Small intestine (tissue), 7 donors: ENCODE results near the gene LSS. TPM values are rescaled to one million over a fixed set of nuclear protein-coding genes. Genes with fewer than 3 reads are reported as not detected.

ENCODE experiments used
- DNase-seq, 2 donors: peaks; one replicate each; pipeline versions ENCODE4 v3.0.0 to v3.0.0-alpha.2; 2013
- FAIRE-seq: peaks from 2 replicates; lab custom pipeline; 2012; peaks lifted over from hg19 to GRCh38; lab: Jason Lieb, UNC
- H3K27ac ChIP-seq, 3 donors: one replicate each; pipeline ENCODE4 v1.5.1; 2013; ENCODE audit warnings: low read length in 2 of 3, mild to moderate bottlenecking in 2 of 3, control low read depth in 1 of 3, inconsistent platforms in 1 of 3, low read depth in 1 of 3, moderate library complexity in 1 of 3
- H3K27me3 ChIP-seq, 3 donors: one replicate each; pipeline ENCODE4 v1.6.1; 2013; ENCODE audit warnings: low read length in 3 of 3, inconsistent platforms in 1 of 3; ENCODE audit not compliant: control insufficient read depth in 3 of 3, insufficient read depth in 3 of 3
- H3K36me3 ChIP-seq, 3 donors: one replicate each; pipeline ENCODE4 v1.6.1; 2013; ENCODE audit warnings: low read length in 3 of 3, inconsistent platforms in 1 of 3, low read depth in 1 of 3, mild to moderate bottlenecking in 1 of 3, moderate library complexity in 1 of 3; ENCODE audit not compliant: control insufficient read depth in 3 of 3, insufficient read depth in 2 of 3
- H3K4me1 ChIP-seq, 3 donors: one replicate each; pipeline ENCODE4 v1.6.1; 2013; ENCODE audit warnings: low read length in 2 of 3, inconsistent platforms in 1 of 3, low read depth in 1 of 3, mild to moderate bottlenecking in 1 of 3, moderate library complexity in 1 of 3; ENCODE audit not compliant: control insufficient read depth in 3 of 3, insufficient read depth in 2 of 3
- H3K4me3 ChIP-seq, 3 donors: one replicate each; pipeline ENCODE4 v1.5.1; 2013; ENCODE audit warnings: low read length in 3 of 3, control low read depth in 1 of 3, inconsistent platforms in 1 of 3, low read depth in 1 of 3, mild to moderate bottlenecking in 1 of 3, moderate library complexity in 1 of 3
- H3K9me3 ChIP-seq, 2 donors: one replicate each; pipeline ENCODE4 v1.6.1; 2013; ENCODE audit warnings: low read depth in 1 of 2, low read length in 1 of 2; ENCODE audit not compliant: control insufficient read depth in 2 of 2, insufficient read depth in 1 of 2
- WGBS, 3 donors: extraction: QIAGEN DNeasy Blood & Tissue Kit; methylation state at CpG; one replicate each; pipeline ENCODE4 v1.1.7; 2013; 5-methylcytosine and 5-hydroxymethylcytosine counted together
- polyA plus RNA-seq, 4 donors: library from polyadenylated mRNA; stranded (reverse) in 3 of 4; unstranded in 1 of 4; fragments of 200-250 nt in 3 of 4; fragments of 120-200 nt in 1 of 4; gene quantifications; one replicate each; pipeline versions ENCODE4 v1.2.1 to v1.2.3, GENCODE V29; 2013
- donor health status: healthy with polysubstance abuse.
- donor health status: control.
- donor health status: control.
- donor health status: Bipolar disorder and iron deficiency.
- donor health status: healthy.

Gene LSS
- polyA plus RNA-seq, 4 donors, result 13.2 to 42.1 (median 26.0) TPM

DNA sequence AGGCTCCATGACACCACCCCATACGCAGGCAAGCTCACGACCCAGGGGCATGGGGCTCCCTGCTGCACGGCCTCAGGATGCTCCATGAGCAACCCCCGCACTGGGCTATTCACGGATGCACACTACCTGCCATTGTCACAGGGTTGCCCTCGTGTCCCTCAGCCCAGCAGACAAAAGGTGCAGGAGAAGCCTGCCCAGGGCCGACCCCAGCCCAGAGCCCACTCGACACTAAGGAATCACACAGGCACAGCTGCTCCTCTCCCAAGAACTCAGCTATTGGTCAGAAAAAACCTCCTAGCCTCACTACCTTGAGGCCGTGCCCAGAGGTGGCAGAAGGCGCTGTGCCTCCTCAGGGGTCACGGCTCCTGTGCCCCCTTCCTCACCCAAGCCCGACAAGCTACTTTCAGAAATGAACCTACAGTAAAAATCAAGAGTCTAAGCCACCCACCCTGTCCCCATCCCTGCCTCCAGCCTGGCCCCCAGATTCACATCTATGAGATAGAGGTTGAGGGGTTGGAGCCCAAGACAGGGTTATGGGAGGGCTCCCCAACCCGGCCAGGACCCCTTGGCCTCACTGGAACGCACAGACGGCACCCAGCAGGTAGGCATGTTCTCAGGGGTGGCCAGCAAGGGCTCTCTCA lies 38.0 kb downstream of the LSS start:
- no peak overlapping the region for H3K4me3 ChIP-seq
- DNase-seq (no peak), FAIRE-seq (no peak)
- H3K27ac ChIP-seq, result no peak overlapping the region
- H3K4me1 ChIP-seq, result peaks cover 0 to 6% (median 0%) of the 10 kb centered on the region in 3 donors
- no peaks in the 10 kb centered on the region for H3K27me3 ChIP-seq
- peaks cover 1 to 42% (median 7%) of the 10 kb centered on the region in 3 donors for H3K36me3 ChIP-seq
- H3K9me3 ChIP-seq, result no peaks in the 10 kb centered on the region
- WGBS, 3 donors, result 93 to 96% (median 95%) methylated on average over 15 of the region's 15 CpGs

DNA sequence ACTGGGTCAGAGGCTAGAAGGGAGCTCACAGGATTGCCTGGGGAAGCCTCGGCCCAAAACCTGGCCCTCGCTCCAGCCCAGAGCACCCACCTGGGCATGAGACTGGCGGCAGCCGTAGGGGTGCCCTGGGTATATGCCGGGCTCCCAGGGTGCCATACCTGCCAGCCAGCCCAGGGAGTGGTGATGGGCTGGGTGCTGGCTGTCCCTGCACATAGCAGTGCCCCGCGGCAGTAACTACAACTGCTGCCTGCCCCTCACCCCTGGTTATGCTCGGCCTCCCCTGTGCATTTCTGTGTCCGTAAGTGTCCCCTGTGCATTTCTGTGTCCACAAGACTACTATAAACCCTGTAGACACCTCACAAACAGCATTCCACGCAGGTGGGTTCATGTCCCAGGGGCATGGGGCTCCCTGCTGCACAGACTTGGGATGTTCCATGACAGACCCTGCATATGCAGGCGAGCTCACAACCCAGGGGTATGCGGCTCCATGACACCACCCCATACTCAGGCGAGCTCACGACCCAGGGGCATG lies 38.5 kb downstream of the LSS start:
- Histone ChIP-seq H3K27ac (no peak overlapping the region), H3K4me3 (no peak overlapping the region), H3K4me1 (peaks cover 0 to 6% (median 0%) of the 10 kb centered on the region in 3 donors), H3K36me3 (peaks cover 1 to 37% (median 7%) of the 10 kb centered on the region in 3 donors), H3K27me3 (no peaks in the 10 kb centered on the region), H3K9me3 (no peaks in the 10 kb centered on the region)
- 94 to 97% (median 96%) methylated on average over 14 of the region's 14 CpGs for WGBS, 3 donors
- FAIRE-seq, result no peak
- no peak for DNase-seq

DNA sequence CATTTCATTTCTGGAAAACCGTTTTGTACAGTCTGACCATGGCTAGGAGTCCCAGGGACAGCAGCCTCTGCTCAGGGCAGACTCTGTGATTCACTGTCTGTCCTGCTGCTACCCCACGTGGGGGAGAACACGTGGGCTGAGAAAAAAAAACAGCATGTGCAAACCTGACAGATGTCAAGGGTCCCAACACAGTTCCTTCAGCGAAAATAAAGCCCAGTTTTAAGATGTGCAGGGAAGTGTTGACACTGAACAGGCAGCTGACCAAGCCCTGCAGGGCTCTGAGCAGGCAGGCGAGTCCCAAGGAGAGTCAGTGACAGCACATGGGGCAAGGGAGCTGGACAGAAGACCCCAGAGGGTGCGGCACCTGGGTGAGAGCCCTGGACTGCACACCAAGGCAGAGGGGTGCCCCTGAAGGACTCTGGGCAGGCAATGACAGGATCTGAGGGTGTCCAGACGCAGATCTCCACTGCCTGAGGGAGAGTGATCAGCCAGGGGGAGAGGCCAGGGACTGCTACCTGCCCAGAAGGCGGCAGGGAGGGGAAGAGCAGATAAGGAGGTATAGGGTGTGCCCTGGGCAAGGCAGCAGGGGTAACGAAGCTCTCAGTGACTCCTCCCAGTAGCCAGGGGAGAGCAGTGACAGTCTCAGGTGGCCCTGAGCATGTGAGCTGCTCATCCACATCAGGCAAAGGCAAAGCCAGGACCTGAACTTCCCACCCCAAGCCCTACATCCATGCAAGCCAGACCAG lies 39.2 kb downstream of the LSS start:
- DNase-seq (no peak), FAIRE-seq (no peak)
- no peaks in the 10 kb centered on the region for H3K27me3 ChIP-seq
- peaks cover 1 to 31% (median 7%) of the 10 kb centered on the region in 3 donors for H3K36me3 ChIP-seq
- H3K27ac ChIP-seq, result peak overlapping the region in 1 of 3 donors; percentile 3
- peaks cover 0 to 6% (median 0%) of the 10 kb centered on the region in 3 donors for H3K4me1 ChIP-seq
- H3K4me3 ChIP-seq, result no peak overlapping the region
- WGBS, 3 donors, result 73 to 83% (median 81%) methylated on average over 9 of the region's 9 CpGs
- H3K9me3 ChIP-seq, result no peaks in the 10 kb centered on the region

DNA sequence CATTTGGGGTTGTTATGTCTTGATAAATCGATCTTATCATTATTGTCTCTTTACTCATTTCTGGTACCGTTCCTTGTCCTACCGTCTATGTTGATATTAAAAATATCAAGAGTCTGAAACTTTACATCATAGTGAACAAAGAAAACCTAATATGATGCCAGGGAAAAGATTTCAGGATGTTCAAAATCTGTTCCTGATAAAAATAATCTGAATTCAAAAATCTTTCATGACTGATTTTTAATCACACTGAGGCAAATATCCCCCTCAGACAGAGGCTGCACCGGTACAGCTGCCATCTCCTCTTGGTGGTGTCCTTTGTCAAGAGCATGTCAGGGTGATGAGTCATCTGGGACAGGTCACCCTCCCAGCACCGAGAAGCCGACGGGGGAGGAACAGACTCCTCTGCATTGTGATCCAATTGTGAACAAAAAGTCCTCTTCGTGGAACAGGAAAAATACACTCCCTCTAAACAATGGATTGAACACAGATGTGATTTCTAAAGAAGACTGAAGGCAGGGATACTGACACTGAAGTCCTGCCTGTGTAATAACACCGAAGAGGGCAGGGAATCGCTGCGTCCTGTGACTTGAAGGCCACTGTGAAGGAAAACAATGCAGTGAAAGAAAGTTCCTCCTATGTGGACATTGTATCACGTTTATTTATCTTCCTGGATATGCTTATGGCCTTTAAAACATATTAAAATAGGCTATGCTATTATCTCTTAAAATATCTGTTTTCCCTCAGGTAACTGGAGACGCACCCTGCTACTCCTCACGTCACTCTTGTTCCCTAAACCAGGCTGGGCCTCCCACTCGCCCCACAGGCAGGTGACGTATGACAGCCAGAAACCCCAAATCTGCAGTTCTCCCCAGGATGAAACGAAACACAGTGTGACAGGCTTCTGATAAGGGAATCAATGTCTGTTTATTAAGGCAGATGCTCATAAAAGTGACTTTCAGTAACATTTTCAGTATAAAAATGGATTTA lies 40.1 kb downstream of the LSS start:
- Histone ChIP-seq H3K36me3 (peaks cover 0 to 23% (median 3%) of the 10 kb centered on the region in 3 donors), H3K9me3 (no peaks in the 10 kb centered on the region), H3K4me3 (no peak overlapping the region), H3K27ac (peak overlapping the region in 1 of 3 donors; percentile 46), H3K4me1 (peaks cover 0 to 6% (median 0%) of the 10 kb centered on the region in 3 donors), H3K27me3 (no peaks in the 10 kb centered on the region)
- WGBS, 3 donors, result 57 to 61% (median 59%) methylated on average over 17 of the region's 17 CpGs
- DNase-seq (peak; percentile 34 to 43), FAIRE-seq (no peak)

DNA sequence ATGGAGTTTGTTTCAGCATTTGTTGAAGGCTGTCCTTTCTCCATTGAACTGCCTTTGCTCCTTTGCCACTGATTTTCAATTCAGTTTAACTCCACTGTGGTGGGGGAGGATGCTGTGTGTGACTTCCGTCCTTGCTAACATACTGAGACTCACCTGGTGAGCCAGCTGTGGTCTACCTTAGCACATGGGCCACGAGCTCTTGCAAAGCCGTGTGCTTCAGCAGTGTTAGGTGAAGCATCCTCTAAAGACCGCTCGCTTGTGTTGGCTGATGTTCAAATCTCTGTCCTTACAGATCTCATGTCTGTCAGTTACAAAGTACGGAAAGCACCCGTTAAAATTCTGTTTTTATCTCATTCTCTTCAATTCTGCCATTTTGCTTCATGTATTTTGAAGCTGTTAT lies 40.8 kb downstream of the LSS start:
- H3K9me3 ChIP-seq, result no peaks in the 10 kb centered on the region
- WGBS, 3 donors, result 86 to 90% (median 88%) methylated on average over 7 of the region's 7 CpGs
- H3K36me3 ChIP-seq, result peaks cover 0 to 23% (median 3%) of the 10 kb centered on the region in 3 donors
- no peaks in the 10 kb centered on the region for H3K27me3 ChIP-seq
- DNase-seq (no peak), FAIRE-seq (no peak)
- no peak overlapping the region for H3K27ac ChIP-seq
- peaks cover 0 to 6% (median 0%) of the 10 kb centered on the region in 3 donors for H3K4me1 ChIP-seq
- H3K4me3 ChIP-seq, result no peak overlapping the region

DNA sequence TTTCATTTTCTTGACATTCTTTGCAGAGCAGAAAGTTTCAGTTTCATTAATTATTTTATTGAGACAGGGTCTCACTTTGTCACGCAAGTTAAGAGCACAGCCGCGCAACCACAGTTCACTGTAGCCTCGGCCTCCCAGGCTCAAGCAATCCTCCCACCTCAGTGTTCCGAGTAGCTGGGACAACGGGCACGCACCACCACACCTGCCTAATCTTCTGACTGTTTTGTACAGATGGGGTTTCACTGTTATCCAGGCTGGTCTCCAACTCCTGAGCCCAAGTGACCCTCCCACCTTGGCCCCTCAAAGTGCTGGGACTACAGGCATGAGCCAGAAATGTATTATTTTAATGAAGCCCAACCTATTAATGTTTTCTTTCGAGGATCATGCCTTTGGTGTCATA lies 41.3 kb downstream of the LSS start:
- peaks cover 0 to 22% (median 3%) of the 10 kb centered on the region in 3 donors for H3K36me3 ChIP-seq
- peaks cover 0 to 6% (median 0%) of the 10 kb centered on the region in 3 donors for H3K4me1 ChIP-seq
- no peak overlapping the region for H3K4me3 ChIP-seq
- no peak overlapping the region for H3K27ac ChIP-seq
- no peaks in the 10 kb centered on the region for H3K9me3 ChIP-seq
- FAIRE-seq, result no peak
- no peaks in the 10 kb centered on the region for H3K27me3 ChIP-seq
- WGBS, 3 donors, result 87 to 94% (median 93%) methylated on average over 8 of the region's 8 CpGs
- DNase-seq, result no peak

DNA sequence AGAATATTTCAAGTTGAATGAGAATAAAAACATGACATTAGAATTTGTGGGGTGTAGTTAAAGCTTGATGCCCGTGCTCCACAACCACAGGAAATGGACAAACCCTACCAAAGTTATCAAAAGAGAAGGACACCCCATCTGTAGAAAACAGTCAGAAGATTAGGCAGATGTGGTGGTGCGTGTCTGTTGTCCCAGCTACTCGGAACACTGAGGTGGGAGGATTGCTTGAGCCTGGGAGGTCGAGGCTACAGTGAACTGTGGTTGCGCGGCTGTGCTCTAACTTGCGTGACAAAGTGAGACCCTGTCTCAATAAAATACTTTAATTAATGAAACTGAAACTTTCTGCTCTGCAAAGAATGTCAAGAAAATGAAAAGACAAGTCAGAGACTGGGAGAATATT lies 42.9 kb downstream of the LSS start:
- Histone ChIP-seq H3K4me1 (peaks cover 0 to 6% (median 0%) of the 10 kb centered on the region in 3 donors), H3K27me3 (no peaks in the 10 kb centered on the region), H3K27ac (peak overlapping the region in 1 of 3 donors; percentile 86), H3K4me3 (no peak overlapping the region), H3K9me3 (no peaks in the 10 kb centered on the region), H3K36me3 (peaks cover 0 to 9% (median 0%) of the 10 kb centered on the region in 3 donors)
- DNase-seq (no peak), FAIRE-seq (no peak)
- WGBS, 3 donors, result 80 to 86% (median 80%) methylated on average over 7 of the region's 7 CpGs
